Measurements from ENCODE around the gene BICDL1. TPM values are rescaled to one million over a fixed set of nuclear protein-coding genes. Genes with fewer than 3 reads are reported as not detected.

BICDL1 gene
- total RNA-seq, 4 donors from 2014 or later, result 19.7 to 66.7 (median 44.1) TPM

DNA sequence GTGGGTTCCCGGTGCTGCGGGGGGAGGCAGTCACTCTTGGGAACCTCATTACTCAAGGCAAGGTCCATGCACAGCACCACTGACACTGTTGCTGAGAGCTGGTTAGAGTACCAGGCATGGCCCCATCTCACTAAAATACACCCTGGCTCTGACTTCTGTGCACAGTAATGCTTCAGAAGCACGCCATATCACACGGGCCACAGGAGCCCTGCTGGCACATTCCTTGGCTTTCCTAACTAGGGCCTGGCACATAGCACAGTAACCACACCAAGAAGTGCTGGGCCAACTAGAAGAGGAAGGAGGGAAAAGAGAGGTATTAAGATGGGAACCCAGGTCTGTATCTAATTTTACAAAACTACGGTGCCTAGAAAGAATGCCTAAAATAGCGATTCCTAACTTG is 141.0 kb downstream of the BICDL1 start:
- intact Hi-C loops (cut with DNase I), result no loop called here
- WGBS, 2 donors, result 86% methylated on average over 4 to 5 of the region's 6 CpGs
- Histone ChIP-seq H3K4me1 (peaks cover 0 to 14% (median 4%) of the 10 kb centered on the region in 3 donors), H3K9me3 (no peaks in the 10 kb centered on the region), H3K27me3 (no peaks in the 10 kb centered on the region), H3K27ac (no peak overlapping the region), H3K4me3 (no peak overlapping the region), H3K36me3 (peaks cover 48 to 92% (median 60%) of the 10 kb centered on the region in 3 donors)
- no peak for DNase-seq
- TF ChIP-seq CTCF (IDR thresholded peaks at IDR 0.05) (no peak), POLR2A (IDR thresholded peaks at IDR 0.05) (no peak)

GRCh38 chr12:120131116-120131515 is 142.1 kb downstream of the BICDL1 start:
- Histone ChIP-seq H3K4me3 (no peak overlapping the region), H3K27ac (no peak overlapping the region), H3K9me3 (no peaks in the 10 kb centered on the region), H3K27me3 (no peaks in the 10 kb centered on the region), H3K4me1 (peaks cover 0 to 12% (median 4%) of the 10 kb centered on the region in 3 donors), H3K36me3 (peaks cover 52 to 100% (median 66%) of the 10 kb centered on the region in 3 donors)
- no peak for DNase-seq
- intact Hi-C loops (cut with DNase I), result no loop called here
- TF ChIP-seq CTCF (IDR thresholded peaks at IDR 0.05), result no peak
- TF ChIP-seq POLR2A (IDR thresholded peaks at IDR 0.05), result no peak
- WGBS, 2 donors, result 90% methylated on average over 2 of the region's 15 CpGs; no CpG with 5 or more reads in 1 of the 2 donors

DNA sequence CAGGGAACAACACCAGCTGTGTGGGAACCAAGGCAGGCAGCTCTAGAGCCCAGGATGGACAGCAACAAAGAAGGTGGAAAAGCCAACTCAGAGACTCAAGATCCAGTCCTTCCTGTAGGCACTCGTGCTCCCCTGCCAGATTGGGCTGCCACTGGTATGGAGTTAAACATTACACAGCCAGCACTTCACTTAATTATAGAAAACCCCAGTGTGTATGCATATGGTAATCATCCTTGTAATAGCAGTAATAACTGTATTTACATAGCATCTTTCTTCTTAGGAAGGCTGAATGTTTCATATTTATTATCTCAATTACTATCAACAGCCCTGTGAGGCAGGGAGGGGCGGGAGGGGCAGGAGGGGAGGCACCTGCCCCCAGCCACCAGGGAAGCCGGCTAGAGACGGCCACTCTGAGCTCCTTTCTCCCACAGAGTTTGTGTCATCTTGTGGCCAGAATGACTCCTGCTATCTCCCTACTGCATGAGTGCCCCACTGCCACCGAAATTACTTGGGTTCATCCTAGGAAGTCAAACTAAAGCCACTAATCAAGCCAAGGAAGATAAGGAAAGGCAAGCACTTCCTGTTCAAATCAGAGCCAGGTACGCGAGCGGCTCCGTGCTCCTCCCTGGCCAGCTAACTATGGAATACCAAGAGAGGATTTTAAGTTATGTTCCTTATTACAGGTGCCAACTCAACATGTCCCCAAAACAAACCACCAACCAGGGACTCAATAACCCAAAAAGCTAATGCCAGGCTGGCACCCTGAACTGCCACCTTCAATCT is 143.2 kb downstream of the BICDL1 start:
- Histone ChIP-seq H3K4me1 (peaks cover 0 to 2% (median 0%) of the 10 kb centered on the region in 3 donors), H3K36me3 (peaks cover 63 to 100% (median 78%) of the 10 kb centered on the region in 3 donors), H3K9me3 (no peaks in the 10 kb centered on the region), H3K27ac (no peak overlapping the region), H3K4me3 (no peak overlapping the region), H3K27me3 (no peaks in the 10 kb centered on the region)
- no peak for DNase-seq
- intact Hi-C loops (cut with DNase I), result no loop called here
- WGBS, 2 donors, result 86 to 93% methylated on average over 4 to 7 of the region's 9 CpGs
- TF ChIP-seq POLR2A (IDR thresholded peaks at IDR 0.05) (no peak), CTCF (IDR thresholded peaks at IDR 0.05) (no peak)

DNA sequence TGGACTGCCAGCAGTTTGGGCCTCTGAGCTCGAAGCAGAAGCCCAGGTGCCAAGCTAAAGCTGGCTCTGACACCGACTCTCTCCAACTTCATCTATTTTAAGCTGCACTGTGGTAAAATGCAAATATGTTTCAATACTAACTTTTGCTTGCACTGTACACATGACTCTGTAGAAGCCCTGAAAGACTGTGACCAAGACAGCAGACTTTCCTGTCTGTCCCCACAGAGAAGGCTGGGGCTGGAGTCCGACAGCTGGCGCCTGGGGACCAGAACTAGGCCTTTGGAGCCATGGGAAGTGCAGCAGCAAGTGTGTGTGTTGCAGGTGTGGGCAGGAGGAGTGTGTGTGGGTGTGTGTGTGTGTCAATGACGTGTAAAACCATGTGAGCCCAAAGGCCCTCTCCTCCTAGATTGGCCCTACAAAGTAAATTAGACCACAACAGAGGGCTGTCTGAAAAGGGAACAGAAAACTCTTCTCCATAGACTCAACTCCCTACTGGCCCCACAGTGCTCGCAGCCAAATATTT is 143.9 kb downstream of the BICDL1 start:
- intact Hi-C loops (cut with DNase I), result no loop called here
- peaks cover 70 to 100% (median 82%) of the 10 kb centered on the region in 3 donors for H3K36me3 ChIP-seq
- WGBS, 2 donors, result 77 to 97% methylated on average over 5 to 6 of the region's 6 CpGs

More for the DNA sequence above, 143.9 kb downstream of the BICDL1 start:
- H3K4me3 ChIP-seq, result no peak overlapping the region
- TF ChIP-seq CTCF (IDR thresholded peaks at IDR 0.05), result no peak
- no peak for TF ChIP-seq POLR2A (IDR thresholded peaks at IDR 0.05)
- no peaks in the 10 kb centered on the region for H3K27me3 ChIP-seq
- H3K27ac ChIP-seq, result no peak overlapping the region
- no peaks in the 10 kb centered on the region for H3K4me1 ChIP-seq
- H3K9me3 ChIP-seq, result no peaks in the 10 kb centered on the region
- no peak for DNase-seq
